ENCODE data around the gene BCS1L. TPM values are rescaled to one million over a fixed set of nuclear protein-coding genes. Genes with fewer than 3 reads are reported as not detected.

The BCS1L gene, protein sequence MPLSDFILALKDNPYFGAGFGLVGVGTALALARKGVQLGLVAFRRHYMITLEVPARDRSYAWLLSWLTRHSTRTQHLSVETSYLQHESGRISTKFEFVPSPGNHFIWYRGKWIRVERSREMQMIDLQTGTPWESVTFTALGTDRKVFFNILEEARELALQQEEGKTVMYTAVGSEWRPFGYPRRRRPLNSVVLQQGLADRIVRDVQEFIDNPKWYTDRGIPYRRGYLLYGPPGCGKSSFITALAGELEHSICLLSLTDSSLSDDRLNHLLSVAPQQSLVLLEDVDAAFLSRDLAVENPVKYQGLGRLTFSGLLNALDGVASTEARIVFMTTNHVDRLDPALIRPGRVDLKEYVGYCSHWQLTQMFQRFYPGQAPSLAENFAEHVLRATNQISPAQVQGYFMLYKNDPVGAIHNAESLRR
- 10 to 100 TPM; 55.2 to 67.6 TPM for total RNA-seq

GRCh38 chr2:218659258-218659987 is at the start of gene BCS1L, which contains the start of gene ZNF142:
Gene BCS1L (plus strand): TSS chr2:218659683. CDS start chr2:218660988, 1,305 bp downstream.
Gene ZNF142 (minus strand): TSS chr2:218659623. CDS start chr2:218656429, 3,194 bp downstream.
- H3K36me3 Mint-ChIP-seq: peaks cover 31% of the 10 kb centered on the region
- H3K9me3 Mint-ChIP-seq (ENCODE audit: low read depth): no peaks in the 10 kb centered on the region
- H3K4me3 Mint-ChIP-seq: peak within 1 kb of the TSS; percentile 90
- H3K27ac Mint-ChIP-seq: peak within 1 kb of the TSS; percentile 86
- peak; percentile 97 for DNase-seq
- no peaks in the 10 kb centered on the region for H3K27me3 Mint-ChIP-seq
- peaks cover 38% of the 10 kb centered on the region for H3K4me1 Mint-ChIP-seq
- CTCF ChIA-PET: interaction anchor here (0.8 to 6.9 kb wide), 22 partner anchors 8 to 263 kb away, joined by 3 to 82 read pairs (median 5); partner anchors contain the start of genes RNF25, STK36 and TTLL4
- ATAC-seq: peak; percentile 97

DNA sequence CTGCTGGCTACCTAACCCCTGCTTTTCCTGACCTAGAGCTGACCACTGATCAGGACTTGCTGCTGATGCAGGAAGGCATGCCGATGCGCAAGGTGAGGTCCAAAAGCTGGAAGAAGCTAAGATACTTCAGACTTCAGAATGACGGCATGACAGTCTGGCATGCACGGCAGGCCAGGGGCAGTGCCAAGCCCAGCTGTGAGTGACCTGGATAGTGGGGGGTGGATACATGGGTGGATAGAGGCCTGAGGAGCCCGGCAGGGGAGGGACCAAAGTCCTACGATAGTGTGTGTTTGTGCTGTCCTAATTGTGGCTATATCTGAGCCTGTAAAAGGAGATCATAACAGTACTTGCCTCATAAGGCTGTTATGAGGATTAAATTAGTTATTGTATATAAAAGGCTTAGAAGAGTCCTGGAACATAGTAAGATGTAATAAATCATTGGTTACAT is 43.6 kb upstream of the BCS1L start:
- Mint-ChIP-seq H3K36me3 (no peaks in the 10 kb centered on the region), H3K27ac (no peak overlapping the region), H3K9me3 (ENCODE audit: low read depth) (no peaks in the 10 kb centered on the region), H3K27me3 (peaks cover 11% of the 10 kb centered on the region), H3K4me1 (no peaks in the 10 kb centered on the region), H3K4me3 (no peak overlapping the region)
- CTCF ChIA-PET: interaction anchor here (1.3 kb wide), 1 partner anchor 231 kb away, joined by 5 read pairs; no protein-coding TSS in a partner anchor
- ATAC-seq: no peak
- DNase-seq: no peak

- DNase-seq (no peak), ATAC-seq (no peak)
- Mint-ChIP-seq H3K27me3 (no peaks in the 10 kb centered on the region), H3K27ac (no peak overlapping the region), H3K4me1 (no peaks in the 10 kb centered on the region), H3K4me3 (no peak overlapping the region), H3K36me3 (no peaks in the 10 kb centered on the region), H3K9me3 (ENCODE audit: low read depth) (no peaks in the 10 kb centered on the region)
- CTCF ChIA-PET: interaction anchor here (1.1 kb wide), 1 partner anchor 316 kb away, joined by 3 read pairs; no protein-coding TSS in a partner anchor
Measured at GRCh38 chr2:218618102-218618860, 41.2 kb upstream of the BCS1L start.

- Mint-ChIP-seq H3K9me3 (ENCODE audit: low read depth) (no peaks in the 10 kb centered on the region), H3K4me3 (no peak overlapping the region), H3K4me1 (no peaks in the 10 kb centered on the region), H3K36me3 (no peaks in the 10 kb centered on the region), H3K27ac (no peak overlapping the region), H3K27me3 (no peaks in the 10 kb centered on the region)
- ATAC-seq (no peak), DNase-seq (no peak)
- CTCF ChIA-PET: interaction anchor here (0.7 to 1.2 kb wide), 2 partner anchors 32 to 354 kb away, joined by 3 to 5 read pairs; no protein-coding TSS in a partner anchor
Measured at GRCh38 chr2:218621007-218621406, 38.5 kb upstream of the BCS1L start.

GRCh38 chr2:218622606-218623365 is 36.7 kb upstream of the BCS1L start:
- no peak overlapping the region for H3K4me3 Mint-ChIP-seq
- ATAC-seq (no peak), DNase-seq (no peak)
- H3K27ac Mint-ChIP-seq: no peak overlapping the region
- H3K4me1 Mint-ChIP-seq: peaks cover 3% of the 10 kb centered on the region
- CTCF ChIA-PET: interaction anchor here (0.6 kb wide), 1 partner anchor 40 kb away, joined by 3 read pairs; no protein-coding TSS in a partner anchor
- no peaks in the 10 kb centered on the region for H3K36me3 Mint-ChIP-seq
- no peaks in the 10 kb centered on the region for H3K27me3 Mint-ChIP-seq
- H3K9me3 Mint-ChIP-seq (ENCODE audit: low read depth): no peaks in the 10 kb centered on the region

- DNase-seq (no peak), ATAC-seq (no peak)
- CTCF ChIA-PET: interaction anchor here (0.6 kb wide), 1 partner anchor 41 kb away, joined by 3 read pairs; no protein-coding TSS in a partner anchor
- no peak overlapping the region for H3K27ac Mint-ChIP-seq
- H3K27me3 Mint-ChIP-seq: no peaks in the 10 kb centered on the region
- no peaks in the 10 kb centered on the region for H3K9me3 Mint-ChIP-seq (ENCODE audit: low read depth)
- H3K36me3 Mint-ChIP-seq: no peaks in the 10 kb centered on the region
- peaks cover 8% of the 10 kb centered on the region for H3K4me1 Mint-ChIP-seq
- no peak overlapping the region for H3K4me3 Mint-ChIP-seq
Measured at GRCh38 chr2:218623366-218623705, 36.1 kb upstream of the BCS1L start.

GRCh38 chr2:218626369-218626768 is 33.1 kb upstream of the BCS1L start:
- Mint-ChIP-seq H3K4me1 (peaks cover 12% of the 10 kb centered on the region), H3K36me3 (no peaks in the 10 kb centered on the region), H3K4me3 (no peak overlapping the region), H3K9me3 (ENCODE audit: low read depth) (no peaks in the 10 kb centered on the region), H3K27ac (no peak overlapping the region), H3K27me3 (no peaks in the 10 kb centered on the region)
- DNase-seq: no peak
- no peak for ATAC-seq
- CTCF ChIA-PET: no interaction called here

DNA sequence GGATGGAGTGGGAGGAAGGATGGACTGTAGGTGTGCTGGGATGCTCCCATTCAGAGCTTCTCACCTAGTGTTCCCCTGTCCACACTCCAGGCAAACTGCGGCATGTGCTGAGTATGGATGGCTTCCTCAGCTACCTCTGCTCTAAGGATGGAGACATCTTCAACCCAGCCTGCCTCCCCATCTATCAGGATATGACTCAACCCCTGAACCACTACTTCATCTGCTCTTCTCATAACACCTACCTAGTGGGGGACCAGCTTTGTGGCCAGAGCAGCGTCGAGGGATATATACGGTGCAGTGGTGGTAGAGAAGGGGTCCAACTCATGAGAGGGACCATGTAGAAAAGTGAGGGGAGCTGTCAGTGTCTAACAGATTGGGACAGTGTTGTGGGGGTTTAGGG is 31.5 kb upstream of the BCS1L start:
- H3K36me3 Mint-ChIP-seq: no peaks in the 10 kb centered on the region
- no peak for DNase-seq
- H3K27me3 Mint-ChIP-seq: no peaks in the 10 kb centered on the region
- H3K9me3 Mint-ChIP-seq (ENCODE audit: low read depth): no peaks in the 10 kb centered on the region
- no peak overlapping the region for H3K27ac Mint-ChIP-seq
- peaks cover 12% of the 10 kb centered on the region for H3K4me1 Mint-ChIP-seq
- CTCF ChIA-PET: interaction anchor here (0.7 to 1.3 kb wide), 2 partner anchors 32 to 219 kb away, joined by 3 to 4 read pairs; partner anchors contain the start of genes BCS1L and ZNF142
- ATAC-seq: peak; percentile 79
- no peak overlapping the region for H3K4me3 Mint-ChIP-seq

GRCh38 chr2:218631837-218632236 is 27.6 kb upstream of the BCS1L start:
- H3K4me1 Mint-ChIP-seq: peaks cover 12% of the 10 kb centered on the region
- H3K4me3 Mint-ChIP-seq: no peak overlapping the region
- no peak for DNase-seq
- CTCF ChIA-PET: interaction anchor here (0.7 kb wide), 1 partner anchor 56 kb away, joined by 3 read pairs; no protein-coding TSS in a partner anchor
- no peaks in the 10 kb centered on the region for H3K9me3 Mint-ChIP-seq (ENCODE audit: low read depth)
- no peaks in the 10 kb centered on the region for H3K27me3 Mint-ChIP-seq
- H3K36me3 Mint-ChIP-seq: peaks cover 14% of the 10 kb centered on the region
- no peak for ATAC-seq
- no peak overlapping the region for H3K27ac Mint-ChIP-seq

- ATAC-seq (no peak), DNase-seq (no peak)
- no peaks in the 10 kb centered on the region for H3K9me3 Mint-ChIP-seq (ENCODE audit: low read depth)
- no peak overlapping the region for H3K27ac Mint-ChIP-seq
- H3K27me3 Mint-ChIP-seq: no peaks in the 10 kb centered on the region
- no peak overlapping the region for H3K4me3 Mint-ChIP-seq
- CTCF ChIA-PET: no interaction called here
- no peaks in the 10 kb centered on the region for H3K4me1 Mint-ChIP-seq
- H3K36me3 Mint-ChIP-seq: peaks cover 44% of the 10 kb centered on the region
Measured at GRCh38 chr2:218635719-218636118, 23.8 kb upstream of the BCS1L start.

DNA sequence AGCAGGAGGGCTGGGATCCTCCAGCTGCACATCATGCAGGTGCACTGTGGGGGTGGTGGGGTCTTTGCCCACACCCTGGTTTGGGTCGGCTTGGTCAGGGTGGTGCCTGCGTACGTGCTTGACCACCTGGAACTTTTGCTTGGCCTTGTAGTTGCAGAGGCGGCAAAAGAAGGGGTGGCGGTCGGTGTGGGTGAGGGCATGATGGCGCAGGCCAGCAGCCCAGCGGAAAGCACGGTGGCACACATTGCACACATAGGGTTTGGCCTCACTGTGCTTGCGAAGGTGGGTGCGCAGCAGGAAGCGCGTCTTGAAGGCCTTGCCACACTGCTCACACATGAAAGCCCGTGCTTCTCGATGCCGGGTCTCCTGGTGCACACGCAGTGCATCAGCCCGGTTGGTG is 21.1 kb upstream of the BCS1L start:
- CTCF ChIA-PET: interaction anchor here (1.3 kb wide), 1 partner anchor 12 kb away, joined by 3 read pairs; no protein-coding TSS in a partner anchor
- H3K4me3 Mint-ChIP-seq: no peak overlapping the region
- DNase-seq (no peak), ATAC-seq (no peak)
- H3K9me3 Mint-ChIP-seq (ENCODE audit: low read depth): no peaks in the 10 kb centered on the region
- no peaks in the 10 kb centered on the region for H3K27me3 Mint-ChIP-seq
- H3K27ac Mint-ChIP-seq: no peak overlapping the region
- H3K4me1 Mint-ChIP-seq: no peaks in the 10 kb centered on the region
- peaks cover 45% of the 10 kb centered on the region for H3K36me3 Mint-ChIP-seq

DNA sequence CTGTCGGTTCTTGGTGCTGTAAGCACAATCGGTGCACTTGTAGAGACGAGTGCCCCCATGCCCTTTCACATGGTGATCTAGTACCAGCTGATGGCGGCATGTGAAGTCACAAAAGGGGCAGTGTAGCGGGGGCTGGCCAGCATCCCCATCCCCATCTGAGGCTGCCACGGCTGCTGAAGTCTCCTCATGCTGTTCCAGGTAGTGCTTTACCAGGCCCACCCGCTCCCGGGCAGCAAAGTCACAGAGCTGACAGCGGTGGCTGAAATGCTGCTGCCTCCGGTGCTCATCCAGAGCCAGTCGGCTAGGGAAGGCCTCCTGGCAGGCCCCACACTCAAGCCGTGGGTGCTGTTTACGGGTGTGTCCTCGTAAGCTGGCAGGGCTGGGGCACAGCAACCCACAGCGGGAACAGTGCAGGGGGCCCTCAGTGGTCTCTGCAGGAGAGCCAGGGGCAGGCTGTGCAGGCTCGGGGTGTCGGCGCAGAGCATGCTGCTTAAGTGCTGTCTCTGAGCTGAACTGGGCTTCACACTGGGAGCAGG is 17.3 kb upstream of the BCS1L start:
- Mint-ChIP-seq H3K27me3 (no peaks in the 10 kb centered on the region), H3K36me3 (peaks cover 41% of the 10 kb centered on the region), H3K4me3 (no peak overlapping the region), H3K9me3 (ENCODE audit: low read depth) (no peaks in the 10 kb centered on the region), H3K27ac (no peak overlapping the region), H3K4me1 (no peaks in the 10 kb centered on the region)
- ATAC-seq (no peak), DNase-seq (no peak)
- CTCF ChIA-PET: no interaction called here
